EL (cell line): ENCODE data around the gene CACNA2D1.

ENCODE experiments used
- DNase-seq: peaks from one replicate; pipeline ENCODE4 v3.0.0-alpha.2; 2016

CACNA2D1 gene

DNA sequence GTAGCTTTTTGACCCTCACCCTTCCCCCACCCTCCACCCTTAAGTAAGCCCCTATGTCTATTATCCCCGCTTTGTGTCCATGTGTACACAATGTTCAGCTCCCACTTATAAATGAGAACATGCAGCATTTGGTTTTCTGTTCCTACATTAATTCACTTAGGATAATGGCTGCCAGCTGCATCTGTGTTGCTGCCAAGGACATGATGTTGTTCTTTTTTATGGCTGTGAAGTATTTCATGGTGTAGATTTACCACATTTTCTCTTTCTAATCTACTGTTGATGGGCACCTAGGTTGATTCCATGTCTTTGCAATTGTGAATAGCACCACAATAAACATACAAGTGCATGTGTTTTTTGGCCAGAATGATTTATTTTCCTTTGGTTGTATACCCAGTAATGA, 232.2 kb downstream of the CACNA2D1 start:
- no peak for DNase-seq

DNA sequence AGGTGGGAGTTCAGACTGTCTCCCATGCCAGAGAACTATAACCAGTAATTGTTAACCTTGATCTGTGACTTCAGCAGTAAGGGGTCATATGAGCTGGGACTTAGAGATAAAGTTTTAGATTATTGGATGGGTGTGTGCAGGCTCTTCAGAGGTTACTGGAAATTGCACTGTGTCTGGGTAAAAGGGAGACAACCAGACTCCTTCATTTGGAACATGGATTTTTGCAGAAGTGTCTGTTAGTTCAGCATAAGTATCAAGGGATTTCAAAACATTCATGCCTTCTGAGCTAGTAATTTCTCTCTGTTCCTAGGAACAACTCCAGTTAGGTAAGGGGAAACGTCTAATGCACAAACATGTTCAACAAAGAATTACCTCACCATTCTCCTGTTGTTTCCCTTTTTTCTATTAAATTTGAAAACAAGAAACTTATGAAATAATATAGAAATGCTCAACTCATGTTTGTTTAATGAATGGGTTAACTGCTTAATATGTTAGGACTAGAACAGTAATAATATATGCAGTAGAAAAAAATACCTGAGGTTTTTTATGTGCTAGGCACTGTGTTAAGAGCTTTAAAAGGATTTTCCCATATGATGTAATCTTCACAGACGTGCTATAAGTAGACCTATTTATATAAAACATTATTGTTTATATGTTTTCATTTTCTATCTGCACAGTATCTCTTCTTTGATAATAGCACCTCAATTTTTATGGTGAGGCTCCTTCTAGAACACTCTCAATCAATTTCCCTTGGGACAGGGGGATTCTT, 233.0 kb downstream of the CACNA2D1 start:
- no peak for DNase-seq

DNA sequence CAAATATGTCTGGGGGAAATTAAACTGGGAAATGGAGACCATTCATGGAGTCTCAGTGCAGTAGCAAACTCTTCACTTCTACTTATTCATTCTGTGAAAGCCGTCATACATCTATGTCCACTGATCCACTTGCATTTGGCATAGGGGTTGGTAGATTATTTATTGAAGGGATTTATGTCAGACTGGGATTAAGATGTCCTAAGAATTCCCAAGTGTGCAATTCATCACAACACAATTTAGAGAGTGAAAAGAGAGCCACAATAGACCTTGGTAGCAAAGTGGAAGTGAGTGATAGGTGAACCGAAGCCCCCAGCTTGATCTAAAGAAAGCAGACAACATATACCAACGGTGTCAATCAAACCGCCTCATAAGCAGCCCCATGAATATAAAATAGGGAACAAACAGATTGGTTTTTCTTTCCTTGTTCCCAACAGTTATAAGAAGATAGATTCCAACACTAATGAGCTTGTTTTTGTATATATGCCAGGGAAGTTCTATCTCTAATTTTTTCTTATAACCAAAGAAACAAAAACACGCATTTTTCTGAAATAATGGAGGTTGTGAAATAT, 234.3 kb downstream of the CACNA2D1 start:
- no peak for DNase-seq

DNA sequence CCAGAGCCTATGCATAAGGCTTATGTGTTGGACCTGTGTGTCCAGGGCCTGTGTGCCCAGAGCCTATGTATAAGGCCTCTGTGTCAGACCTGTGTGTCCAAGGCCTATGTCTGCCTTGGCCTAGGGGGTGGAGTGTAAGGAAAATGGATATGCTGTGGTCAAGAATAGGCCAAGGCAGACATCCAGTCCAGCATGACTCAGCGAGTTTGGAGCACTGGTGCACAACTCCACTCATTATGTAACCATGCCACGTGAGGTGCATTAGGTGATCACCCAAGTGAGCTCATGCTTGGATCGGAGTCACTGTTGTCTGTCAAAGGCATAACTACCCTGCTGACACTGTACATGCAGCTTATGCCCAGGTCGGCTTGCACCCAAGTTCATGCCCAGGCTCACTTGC, 238.9 kb downstream of the CACNA2D1 start:
- DNase-seq: peak; percentile 59

DNA sequence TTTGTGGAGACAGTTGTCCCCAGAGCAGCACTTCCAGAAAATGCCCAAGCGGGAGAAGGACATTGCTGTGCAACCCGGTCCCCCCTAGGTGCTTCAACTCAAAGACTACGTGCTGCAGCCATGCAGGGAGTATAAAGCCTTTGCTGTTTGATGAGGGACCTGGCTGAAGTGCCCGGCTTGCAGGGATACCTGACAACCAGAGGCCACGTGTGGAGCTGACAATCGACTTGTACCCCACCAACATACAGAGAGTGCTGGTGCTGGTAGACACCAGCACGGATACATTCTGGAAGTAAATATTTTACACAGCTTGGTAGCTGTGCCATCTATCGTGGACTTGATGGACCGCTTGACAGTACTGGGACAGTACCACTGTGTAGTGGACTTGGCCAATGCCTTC, 240.6 kb downstream of the CACNA2D1 start:
- no peak for DNase-seq

DNA sequence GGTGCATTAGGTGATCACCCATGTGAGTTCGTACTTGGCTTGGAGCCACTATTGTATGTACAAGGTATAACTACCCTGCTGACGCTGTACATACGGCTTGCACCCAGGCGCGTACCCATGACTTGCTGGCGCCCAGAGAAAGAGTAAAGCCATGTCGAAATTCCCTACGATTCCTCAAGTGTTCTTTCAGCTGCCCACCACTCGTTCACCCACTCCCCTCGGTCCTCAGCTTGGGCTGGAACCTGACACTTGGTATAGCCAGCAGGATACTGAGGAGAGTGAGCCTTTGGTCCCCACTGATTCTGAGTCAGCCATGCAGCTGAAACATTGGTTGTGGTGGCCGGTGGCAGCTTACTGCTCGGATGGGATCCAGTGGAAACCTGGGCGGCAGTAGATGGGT, 241.5 kb downstream of the CACNA2D1 start:
- no peak for DNase-seq

DNA sequence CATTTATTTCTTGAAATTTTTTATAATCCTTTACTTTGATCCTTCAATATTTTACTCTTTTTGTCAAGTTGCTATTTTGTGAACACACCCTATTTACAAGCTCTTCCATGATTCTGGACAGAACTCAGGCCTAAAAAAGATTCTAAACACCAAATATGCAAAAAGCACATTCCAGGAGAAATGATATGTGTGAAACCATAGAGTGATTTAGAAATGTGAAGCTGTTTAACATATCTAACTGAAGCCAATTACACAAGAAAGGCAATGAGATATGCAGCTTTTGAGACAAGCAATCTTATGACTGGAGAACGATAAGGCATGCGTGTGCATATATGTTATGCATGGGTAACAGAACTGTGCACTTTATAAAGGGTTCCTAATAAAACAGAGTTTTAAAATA, 243.0 kb downstream of the CACNA2D1 start:
- DNase-seq: no peak

DNA sequence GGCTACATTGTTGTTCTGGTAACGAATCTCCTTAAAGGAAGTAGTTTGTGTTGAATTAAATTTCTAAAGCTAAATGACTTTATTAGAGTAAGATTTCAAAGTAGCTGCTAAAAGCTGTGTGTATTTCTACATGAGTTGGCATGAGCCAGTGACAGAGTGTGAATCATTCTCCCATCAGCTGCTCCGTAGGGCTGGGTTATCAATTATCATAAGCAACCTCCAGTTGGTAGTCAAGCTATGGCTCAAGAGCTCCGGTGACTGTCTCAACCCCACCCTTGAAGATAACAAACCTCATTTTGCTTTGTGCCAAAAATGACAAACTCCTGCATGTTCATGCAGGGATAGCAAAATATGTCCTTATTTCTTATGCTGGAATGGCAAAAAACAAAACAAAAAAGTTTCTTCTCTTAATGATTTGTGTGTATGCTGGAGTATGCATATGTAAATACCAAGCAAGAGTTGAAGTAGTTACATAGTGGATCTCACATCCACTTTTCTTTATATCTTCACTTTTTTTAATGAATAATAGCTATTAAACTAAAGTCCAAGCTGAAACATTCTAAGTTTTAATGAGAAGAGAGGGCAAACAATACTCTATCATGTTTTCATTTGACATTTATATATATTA, 249.4 kb downstream of the CACNA2D1 start:
- DNase-seq: peak; percentile 31

DNA sequence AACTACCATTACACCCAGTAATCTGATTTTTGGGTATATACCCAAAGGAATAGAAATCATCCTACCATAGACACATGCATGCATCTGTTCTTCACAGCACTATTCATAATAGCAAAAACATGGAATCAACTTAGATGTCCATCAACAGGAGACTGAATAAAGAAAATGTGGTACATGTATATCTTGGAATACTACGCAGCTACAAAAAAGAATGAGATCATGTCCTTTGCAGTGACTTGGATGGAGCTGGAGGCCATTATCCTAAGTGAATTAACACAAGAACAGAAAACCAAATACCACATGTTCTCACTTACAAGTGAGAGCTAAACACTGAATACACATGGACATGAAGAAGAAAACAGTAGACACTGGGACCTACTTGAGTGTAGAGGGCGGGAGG, 254.9 kb downstream of the CACNA2D1 start:
- no peak for DNase-seq

DNA sequence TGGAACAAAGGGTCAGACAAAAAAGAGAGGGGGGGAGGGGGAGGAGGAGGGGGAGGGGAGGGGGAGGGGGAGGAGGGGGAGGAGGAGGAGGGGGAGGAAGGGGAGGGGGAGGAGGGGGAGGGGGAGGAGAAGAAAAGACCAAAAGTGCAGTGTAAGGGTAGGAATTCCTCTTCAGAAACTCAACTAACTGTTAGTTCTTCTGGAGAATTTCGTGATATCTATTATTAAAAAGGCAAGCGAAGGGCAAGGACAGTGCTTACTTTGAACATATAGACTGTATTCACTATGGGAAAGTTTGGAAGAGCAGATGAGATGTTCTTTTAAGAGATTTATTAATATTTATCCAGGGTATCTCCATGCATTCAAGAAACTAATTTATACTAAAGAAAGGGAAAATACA, 258.1 kb downstream of the CACNA2D1 start:
- no peak for DNase-seq

DNA sequence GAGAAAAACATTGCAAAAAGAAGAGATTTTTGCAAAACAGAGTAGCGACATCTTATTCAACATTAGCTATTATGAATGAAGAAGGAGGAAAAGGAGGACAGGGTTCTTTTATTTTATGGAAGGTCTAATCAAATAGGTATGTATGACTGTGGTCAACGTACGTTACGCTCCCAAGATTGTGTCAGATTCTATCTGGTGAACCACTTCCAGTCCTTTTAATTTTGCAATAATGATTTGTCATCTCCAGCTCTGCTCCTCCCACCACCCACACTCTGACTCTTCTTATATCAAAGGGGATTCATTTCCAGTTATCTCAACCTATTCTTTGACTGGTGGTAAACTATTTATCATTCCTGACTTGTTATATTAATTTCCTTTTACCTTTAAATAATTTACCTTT, 259.9 kb downstream of the CACNA2D1 start:
- DNase-seq: peak; percentile 72

DNA sequence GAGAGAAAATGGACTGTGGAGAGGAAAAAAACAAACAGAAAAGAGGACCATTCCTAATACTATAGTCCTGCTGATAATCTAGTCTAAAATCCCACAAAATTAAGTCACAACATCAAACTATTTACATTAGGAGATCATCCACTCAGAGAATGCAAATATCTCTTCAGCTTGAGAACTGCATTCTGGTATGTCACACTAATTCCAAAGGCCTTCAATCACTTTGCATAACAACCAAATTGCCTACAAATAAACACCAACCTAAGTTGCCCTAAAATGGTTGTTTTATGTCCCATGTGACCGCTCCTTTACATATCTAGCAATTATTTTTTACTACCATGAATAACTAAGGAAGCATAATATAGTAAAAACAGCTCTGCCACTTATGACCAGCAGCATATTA, 264.3 kb downstream of the CACNA2D1 start:
- peak; percentile 13 for DNase-seq

DNA sequence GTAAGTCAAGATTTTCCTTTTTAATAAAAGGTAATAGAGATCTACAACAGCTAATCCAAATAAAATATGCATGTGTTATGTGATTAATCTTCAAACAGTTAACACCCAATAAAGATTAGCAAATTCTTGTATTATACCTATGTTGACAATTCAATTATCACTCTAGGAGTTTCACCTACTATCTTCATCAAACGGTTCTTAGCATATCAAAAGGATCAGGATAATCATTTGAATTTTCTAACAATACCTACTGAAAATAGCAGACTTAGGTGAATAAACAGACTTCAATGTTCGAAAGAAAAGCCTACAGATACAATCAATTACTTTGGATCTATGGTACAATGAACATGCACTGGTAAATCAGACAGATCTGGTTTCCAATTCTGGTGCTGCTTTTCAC, 268.3 kb downstream of the CACNA2D1 start:
- no peak for DNase-seq

DNA sequence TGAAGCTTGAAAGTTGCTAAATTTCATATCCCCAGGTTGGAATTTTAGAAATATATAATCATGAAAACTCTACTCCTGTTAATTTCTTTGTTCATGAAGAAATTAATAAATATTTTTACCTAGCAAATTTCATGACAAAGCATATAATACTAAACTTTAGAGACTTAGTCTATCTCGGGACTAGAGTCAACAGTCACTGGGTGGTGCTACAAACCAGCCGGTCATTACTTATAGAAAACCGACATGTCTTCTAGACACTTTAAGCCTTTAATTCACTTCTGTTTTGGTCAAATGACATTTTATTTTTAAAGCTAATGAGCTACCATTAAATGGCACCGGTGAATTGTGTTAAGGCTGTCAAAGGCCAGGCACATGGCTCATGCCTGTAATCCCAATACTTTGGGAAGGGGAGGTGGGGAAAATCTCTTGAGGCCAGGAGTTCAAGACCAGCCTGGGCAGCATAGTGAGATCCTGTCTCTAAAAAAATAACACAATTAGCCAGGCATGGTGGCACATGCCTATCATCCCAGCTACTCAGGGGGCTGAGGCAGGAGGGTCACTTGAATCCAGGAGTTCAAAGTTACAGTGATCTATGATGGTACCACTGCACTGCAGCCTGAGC, 270.1 kb downstream of the CACNA2D1 start:
- no peak for DNase-seq

DNA sequence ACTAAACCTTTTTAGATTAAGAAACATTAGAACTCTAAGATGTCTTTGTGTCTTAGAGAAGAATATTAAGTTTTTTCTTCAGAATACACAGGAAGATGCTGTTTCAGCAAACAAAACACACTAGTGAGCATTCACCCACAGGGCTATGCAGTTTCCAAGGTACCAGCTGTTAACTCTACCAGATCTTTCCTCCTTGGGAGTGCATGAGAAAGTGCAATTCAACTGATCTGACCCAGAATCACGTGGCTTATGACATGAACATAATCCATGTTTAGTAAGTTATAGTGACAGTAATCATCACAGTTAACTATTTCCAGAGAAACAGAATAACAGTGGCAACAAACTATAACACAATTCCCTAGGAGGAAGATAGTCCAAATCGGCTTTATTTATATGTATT, 270.7 kb downstream of the CACNA2D1 start:
- no peak for DNase-seq

DNA sequence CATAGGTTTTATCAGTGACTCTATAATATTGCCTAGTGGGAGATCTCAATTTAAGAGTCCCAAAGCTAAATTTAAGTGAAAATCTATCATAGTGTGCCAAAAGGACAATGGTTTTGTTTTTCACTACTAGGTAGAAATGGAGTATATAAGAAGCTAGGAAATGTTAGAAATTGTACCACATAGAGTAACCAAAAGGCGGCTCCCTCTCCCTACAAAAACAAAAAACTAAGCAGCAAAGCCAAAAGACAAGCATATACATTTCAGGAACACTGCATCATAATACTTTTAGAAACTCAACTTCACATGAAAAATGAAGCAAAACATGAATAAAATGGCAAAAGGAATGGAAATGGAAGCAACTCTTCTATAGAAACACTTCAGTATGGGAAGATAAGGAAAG, 271.6 kb downstream of the CACNA2D1 start:
- DNase-seq: no peak

DNA sequence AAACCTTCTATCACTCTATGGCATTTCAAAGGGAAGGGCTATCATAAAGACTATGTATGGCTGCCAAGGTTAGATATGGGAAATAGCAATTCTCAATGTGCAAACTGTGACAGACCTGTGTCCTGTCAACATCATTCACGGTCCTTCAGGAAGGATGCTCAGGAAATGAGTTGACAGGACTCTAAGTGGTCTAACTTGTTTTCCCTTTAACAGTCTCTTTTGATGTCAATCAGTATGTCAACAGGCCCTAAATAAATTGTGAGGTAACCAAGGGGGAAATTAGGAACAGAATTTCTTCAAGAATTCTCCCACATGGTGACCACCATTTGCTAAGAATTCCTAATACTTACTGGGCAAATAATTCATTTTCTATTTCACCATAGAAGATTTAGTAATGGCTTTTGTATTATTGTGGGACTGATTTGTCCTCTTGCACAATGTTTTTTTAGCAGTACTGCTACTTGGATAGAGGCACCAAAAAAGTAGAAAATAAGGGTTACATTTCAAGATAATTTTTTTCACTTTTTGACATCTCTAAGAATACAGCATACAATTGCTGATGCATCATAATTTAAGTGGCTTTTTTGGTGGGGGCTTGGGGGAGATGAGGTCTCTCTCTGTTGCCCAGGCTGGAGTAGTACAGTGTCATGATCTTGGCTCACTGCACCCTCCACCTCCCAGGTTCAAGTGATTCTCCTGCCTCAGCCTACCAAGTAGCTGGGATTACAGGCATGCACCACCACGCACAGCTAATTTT, 275.8 kb downstream of the CACNA2D1 start:
- DNase-seq: no peak

DNA sequence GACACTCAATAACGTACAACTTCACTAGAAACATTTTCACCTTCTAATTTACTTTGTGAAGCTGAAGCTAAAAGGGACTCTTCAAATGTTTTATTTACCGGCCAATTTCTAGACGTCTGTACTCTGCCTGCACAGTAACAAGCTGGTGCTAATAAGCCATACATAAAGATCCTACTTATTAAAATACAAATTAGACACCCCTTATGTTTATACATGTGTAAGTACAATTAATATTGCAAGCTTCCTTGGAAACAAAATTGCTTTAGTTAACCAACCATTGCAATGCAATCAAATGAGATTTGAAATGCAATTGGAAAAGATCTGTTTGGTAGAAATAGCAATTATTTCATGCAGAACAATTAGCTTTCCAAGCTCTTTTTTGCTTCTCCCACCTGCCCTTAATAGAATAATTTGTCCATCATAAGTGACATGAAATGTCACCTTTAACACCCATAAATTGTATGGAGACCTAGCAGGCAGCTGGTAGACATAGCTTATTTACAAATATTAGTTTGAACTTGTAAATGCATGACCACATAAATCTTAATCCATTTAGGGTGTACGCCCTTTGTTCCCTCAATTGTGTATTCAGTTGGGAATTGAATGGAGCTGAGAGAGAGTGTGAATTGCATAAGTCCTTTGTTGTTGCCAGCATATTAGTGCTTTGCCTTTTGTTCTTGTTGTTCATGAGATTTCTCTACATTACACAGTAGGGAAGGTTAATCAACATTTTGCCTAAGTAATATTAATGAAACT, 277.1 kb downstream of the CACNA2D1 start:
- DNase-seq: no peak

DNA sequence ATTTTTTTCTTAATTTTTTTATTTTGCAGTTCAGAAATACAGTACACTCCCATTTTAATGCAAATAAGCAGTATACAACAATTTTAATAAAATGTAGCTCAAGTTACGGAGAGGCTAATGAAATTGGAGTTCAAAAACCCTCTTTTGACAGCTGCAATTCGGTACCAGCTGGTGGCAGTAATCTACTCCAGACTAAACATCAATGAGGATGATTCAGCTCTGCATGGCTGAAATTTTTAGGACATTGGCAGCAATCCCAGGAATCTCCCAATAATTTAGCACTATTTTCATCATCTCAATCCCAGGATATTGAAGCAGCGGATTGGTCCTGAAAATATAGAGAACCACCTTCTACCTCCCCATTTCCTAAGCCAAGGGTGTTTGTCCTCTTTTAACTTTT, 278.8 kb downstream of the CACNA2D1 start:
- DNase-seq: peak; percentile 77

DNA sequence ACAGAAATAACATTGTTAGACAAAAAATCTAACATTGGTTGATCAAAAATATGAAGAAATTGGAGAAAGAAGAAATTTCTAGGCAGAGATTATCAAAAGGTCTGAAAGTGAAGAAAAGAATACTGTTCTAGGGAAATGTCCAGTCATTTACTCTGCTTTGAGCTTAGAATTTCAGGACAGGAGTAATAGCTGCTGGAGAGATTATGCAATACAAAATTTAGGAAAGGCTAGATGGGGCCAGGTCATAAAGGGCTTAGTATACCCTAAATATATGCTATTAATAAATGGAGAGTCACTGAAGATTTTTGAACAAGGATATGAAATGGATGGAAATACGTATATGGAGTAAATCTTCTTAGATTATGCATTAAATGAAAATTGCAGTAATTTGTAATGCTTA, 279.2 kb downstream of the CACNA2D1 start:
- no peak for DNase-seq

DNA sequence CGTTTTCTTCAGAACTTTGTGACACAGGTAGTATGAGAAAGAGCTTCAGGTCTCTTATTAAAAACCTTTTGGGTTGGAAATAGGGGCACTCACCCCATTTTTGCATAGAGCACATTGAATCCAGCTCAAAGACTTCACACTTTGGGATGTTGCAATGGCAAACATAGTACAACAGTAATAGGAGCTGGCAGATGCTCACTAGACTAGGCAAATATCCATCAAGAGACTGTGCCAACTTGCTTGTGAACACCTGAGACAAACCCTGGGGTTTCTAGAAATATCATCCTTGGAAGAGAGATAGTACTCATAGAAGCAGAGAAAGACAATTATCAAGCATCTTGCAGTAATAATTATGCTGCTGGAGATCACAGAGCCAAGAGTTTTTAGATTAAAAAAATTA, 280.0 kb downstream of the CACNA2D1 start:
- no peak for DNase-seq

DNA sequence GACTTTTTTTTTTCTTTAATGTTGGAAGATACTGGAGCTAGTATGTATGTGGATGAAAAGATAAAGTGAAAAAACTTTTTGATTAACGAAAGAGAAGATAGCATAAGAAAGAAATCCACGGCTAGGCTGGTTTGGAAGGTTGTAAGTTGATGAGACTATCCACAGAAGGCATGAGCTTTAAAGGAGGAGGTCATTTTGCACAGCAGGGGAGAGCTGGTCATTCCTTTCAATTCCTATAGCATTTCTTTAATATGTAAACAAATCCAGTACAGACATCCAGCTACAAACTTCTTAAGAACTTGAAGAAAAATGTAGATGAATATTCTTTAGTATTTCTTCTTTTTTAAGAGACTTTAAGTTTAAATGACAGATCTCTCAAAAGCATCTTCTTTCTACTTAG, 281.3 kb downstream of the CACNA2D1 start:
- DNase-seq: no peak

DNA sequence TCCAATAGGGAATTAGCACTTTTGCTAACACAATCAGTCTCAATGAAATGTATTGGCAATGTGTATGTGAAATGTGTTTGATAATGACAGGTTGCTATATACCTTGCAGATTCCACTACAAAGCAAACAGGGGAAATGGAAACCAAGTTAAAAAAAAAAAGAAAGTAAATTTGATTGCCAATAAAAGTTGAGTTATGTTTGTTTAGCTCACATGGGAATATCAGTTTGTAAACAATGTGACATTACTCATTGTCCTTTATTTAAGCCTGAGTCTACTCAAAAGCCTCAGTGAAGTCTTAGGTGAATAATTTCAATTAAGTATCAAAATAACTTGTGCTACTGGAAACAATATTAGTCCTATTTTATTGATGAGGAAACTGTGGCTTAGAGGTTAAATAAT, 285.2 kb downstream of the CACNA2D1 start:
- no peak for DNase-seq
